ENCODE results near the gene FOXO1.

FOXO1 gene

GRCh38 chr13:40604135-40604534 is 62.3 kb downstream of the FOXO1 start:
- DNase-seq: no peak

- DNase-seq: no peak
Observed at GRCh38 chr13:40600149-40600751, 66.2 kb downstream of the FOXO1 start.

GRCh38 chr13:40599747-40600146 is 66.7 kb downstream of the FOXO1 start:
- DNase-seq: no peak

GRCh38 chr13:40599124-40599523 is 67.3 kb downstream of the FOXO1 start:
- no peak for DNase-seq

DNA sequence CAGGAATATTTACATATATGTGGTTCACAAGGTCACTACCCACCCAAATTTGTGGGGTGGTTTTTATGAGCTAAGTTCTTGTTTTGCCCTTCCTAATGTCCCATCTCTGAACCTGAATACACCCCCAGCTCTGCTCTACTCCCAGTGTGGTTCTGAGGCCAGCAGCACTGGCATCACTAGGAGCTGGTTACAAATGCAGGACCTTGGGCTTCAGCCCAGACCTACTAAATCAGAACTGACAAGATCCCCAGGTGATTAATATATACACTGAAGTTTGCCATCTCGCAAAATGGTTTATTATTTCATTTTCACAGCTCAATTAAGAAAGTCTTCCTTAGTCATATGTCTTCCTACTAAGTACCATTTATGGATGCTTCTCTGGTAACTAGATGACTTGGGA is 67.9 kb downstream of the FOXO1 start:
- no peak for DNase-seq

DNA sequence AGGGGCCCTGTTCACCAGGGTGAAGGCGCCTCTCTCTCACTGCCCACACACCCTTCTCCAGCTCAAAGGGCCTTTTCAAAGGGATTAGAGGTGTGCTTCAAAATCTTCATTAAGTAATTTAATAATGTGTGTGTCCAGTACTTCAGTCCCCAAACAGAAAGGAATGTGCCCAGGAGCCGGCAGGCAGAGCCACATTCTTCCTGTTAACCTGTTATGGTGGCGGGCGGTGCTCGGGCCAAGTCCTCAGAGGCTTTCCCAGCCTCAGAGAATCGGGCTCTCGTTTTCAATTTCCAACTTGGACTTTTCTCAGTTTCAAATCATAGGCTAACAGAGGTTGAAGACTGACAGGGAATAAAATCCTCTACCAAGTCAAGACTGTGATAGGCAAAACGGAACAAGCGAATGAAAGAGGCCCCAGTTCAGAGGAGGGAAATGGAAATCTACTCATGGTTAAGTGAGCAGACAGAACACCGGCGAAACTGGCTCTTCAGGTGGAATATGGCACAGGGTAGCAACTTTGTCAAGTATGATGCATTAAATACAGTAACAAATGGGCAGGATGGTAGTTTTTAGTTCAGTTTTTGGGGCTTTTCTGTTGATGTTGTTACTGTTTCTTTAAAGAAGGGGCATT is 68.6 kb downstream of the FOXO1 start:
- DNase-seq: no peak

- DNase-seq: no peak
Observed at GRCh38 chr13:40596484-40596883, 70.0 kb downstream of the FOXO1 start.

DNA sequence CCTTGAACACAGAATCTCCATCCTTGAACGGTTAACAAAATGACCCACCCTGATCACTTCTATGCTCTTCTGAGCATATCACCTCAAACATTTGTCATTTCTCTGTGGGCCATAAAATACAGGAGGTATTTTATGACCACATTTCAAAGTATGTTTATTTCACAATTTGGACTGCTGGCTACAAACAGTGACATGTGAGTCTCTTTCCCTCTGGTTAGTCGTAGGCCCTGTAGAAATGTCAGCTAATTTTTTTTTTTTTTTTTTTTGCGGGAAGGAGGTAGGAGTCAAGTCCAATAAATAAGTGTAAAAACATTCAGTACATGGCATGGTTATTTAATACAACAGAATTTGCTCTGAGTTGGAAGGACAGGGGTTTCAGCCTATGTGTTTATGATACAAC is 70.7 kb downstream of the FOXO1 start:
- DNase-seq: no peak

DNA sequence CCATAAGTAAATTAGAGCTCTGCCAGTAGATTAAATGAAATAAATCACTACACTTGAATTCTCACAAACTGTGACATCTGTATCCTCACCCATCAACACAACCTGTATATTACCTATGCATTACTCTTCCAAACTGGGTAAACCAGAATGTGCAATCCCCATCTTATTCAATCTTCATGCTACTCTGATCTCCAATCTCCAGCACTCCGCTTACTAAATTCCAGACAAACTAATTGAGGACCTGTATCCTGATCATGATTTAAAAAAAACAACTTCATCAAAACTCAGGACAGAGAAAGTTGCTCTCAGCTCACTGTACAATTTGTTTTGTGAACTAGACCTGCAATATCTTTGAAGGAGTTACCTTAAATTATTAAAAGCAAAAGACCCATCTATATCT is 74.4 kb downstream of the FOXO1 start:
- no peak for DNase-seq

DNA sequence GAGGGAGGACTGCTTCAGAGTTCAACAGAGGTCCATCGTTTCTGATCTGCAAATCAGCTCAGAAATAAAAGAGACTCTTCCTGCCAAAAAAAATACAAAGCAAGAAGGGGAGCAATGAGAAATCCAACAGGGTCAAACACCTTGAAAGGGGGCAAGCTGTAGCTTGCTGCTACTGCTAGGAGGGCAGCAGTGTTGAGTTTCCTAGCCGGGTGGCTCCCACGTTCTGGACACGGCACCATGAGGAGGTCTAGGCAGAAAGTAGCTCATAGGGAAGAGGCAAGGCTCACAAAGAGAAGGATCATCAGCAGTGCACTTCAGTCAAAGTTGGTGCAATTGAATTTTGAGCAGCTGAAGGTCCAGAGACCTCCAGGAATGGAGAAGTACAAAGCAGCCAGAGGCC is 75.3 kb downstream of the FOXO1 start:
- no peak for DNase-seq

- no peak for DNase-seq
Observed at GRCh38 chr13:40590112-40590862, 76.2 kb downstream of the FOXO1 start.

DNA sequence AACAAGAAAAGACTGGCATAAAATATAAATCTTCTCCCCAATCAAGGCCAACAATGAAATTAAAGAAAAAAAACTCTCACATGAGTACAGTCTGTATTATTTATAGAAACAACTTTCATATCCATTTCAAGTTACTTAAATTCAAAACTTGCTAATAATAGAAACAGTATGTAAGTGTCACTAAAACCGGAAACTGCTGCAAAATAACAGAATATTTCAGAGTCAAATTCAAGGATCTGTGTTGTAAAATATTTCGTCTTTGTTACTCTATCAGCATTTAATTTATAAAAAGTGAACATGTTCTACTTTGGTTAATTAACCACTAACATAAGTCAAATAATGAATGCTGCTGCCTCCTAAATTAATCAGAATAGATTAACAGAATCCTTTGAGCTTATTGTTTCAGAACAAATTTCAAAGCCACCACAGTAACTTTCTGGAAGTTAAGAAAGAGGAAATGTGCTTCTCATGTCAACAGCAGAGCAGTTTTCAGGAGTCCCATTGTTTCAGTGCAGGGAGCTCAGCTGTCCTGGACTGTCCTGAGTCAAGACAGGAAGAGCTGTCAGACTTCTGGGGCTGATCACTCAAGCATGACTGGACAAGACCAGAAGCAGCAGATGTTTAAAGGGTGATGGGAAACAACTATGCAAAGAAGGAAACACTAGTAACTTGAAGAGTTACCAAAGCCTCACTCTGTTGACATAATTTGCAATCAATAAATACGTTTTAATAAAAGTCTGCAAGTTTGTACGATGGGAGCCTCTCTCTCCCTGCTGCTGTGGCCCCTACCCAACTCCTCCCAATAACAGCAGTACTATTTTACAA is 76.9 kb downstream of the FOXO1 start:
- DNase-seq: no peak

DNA sequence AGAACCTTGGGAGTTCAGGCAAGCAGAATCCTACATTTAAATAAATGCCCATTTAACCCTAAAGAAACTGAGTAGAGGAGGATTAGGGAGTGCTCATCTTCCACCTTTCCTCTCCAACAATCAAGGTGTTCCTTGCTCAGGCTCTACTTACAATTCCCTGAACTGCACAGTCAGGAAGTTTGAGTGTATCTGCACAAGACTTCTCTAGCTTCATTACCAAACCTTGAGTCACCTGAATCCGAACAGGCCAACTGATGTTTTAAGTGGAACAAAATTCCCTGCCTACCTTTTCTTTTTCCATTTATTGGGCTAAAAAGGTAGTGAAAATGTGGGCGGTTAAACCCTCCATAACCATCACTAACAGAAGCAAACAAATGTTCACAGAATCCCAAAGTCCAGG is 78.3 kb downstream of the FOXO1 start:
- DNase-seq: no peak

DNA sequence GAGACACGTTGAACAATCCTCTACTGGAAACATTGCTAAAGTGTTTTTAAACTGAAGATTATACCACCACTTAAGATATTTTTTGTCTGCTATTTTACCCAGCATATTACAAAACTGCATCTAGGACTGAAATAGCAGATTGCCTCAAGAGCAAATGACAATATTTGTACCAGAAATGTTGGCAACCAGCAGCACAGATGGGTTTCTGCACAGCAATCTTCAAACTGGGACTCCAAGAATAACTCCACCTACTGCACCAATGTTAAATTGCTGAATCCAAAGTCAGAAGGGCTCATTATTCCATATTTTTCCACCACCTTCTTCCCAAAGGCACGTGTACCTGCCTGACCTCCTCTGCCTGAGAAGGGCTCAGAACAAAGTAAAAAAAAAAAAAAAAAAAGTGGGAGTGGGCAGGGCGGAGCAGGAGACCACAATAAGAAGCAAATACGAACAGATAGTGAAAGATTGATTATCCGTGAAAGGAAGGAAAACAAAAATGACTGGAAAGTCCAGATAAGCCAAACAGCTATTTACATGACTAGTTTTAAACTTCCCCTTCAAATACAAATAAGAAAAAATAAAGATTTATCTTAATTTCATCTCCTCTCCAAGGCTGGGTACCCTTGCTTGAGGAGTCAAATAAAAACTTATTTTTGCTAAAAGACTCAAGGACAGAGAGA is 79.4 kb downstream of the FOXO1 start:
- no peak for DNase-seq

GRCh38 chr13:40585911-40586471 is 80.5 kb downstream of the FOXO1 start:
- no peak for DNase-seq

- no peak for DNase-seq
Observed at GRCh38 chr13:40583738-40584137, 82.7 kb downstream of the FOXO1 start.

- DNase-seq: no peak
Observed at GRCh38 chr13:40582531-40582930, 83.9 kb downstream of the FOXO1 start.

- DNase-seq: no peak
Observed at GRCh38 chr13:40581277-40581579, 85.2 kb downstream of the FOXO1 start.

- no peak for DNase-seq
Observed at GRCh38 chr13:40580566-40581276, 85.7 kb downstream of the FOXO1 start.

DNA sequence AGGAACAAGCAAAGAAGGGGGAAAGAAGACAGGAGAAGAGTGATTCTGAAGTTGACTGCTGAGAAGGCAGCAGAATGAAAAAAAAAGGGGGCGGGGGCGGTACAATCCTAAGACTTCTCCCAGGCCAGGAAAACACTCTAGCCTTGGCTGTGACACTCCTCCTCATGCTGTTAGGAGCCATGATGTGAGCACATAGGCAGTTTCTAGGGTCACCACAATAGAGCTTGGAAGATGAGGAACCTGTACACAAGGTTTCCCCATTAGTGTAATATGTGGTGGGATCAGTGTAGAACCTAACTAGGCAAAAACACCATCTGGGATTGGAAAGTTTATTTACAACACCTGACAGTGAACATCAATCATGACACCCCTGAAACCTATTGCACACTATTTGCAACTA is 86.9 kb downstream of the FOXO1 start:
- no peak for DNase-seq

GRCh38 chr13:40578055-40578454 is 88.4 kb downstream of the FOXO1 start:
- no peak for DNase-seq

DNA sequence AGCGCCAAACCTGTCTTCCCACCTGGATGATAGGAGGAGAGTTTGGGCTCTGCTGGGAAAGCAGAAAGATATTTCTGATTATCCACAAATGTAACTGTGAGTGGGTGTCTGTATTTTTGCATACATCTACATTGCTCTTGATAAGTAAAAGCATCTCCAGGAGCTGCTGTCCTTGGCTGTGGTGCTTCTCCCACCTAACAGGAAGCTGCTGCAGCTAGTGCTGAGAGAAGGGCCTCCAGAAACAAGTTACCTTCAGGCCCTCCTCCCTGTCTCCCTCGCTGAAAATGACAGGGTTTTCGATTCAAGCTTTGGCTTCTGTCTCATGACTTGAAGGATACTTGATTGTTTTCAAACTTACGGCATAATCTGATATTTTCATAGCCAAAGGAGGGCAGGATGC is 90.1 kb downstream of the FOXO1 start:
- DNase-seq: no peak
